ENCODE results near the gene PGAP1. TPM values are rescaled to one million over a fixed set of nuclear protein-coding genes. Genes with fewer than 3 reads are reported as not detected.
"Not testable (repeated sequence)": the region's sequence is repeated elsewhere in the genome, so short reads cannot be mapped to it uniquely, and the experiment has no call there.

Gene PGAP1
- total RNA-seq, 5 donors from 2014 or later (not counting 1 experiment from before 2014, with no cell fraction given): 10.8 to 17.4 (median 13.9) TPM

GRCh38 chr2:196915507-196916189 lies 10.9 kb downstream of the PGAP1 start:
- Mint-ChIP-seq H3K27ac (peak overlapping the region; percentile 92 to 93), H3K27me3 (no peaks in the 10 kb centered on the region), H3K36me3 (peaks cover 42% of the 10 kb centered on the region), H3K4me3 (peak overlapping the region; percentile 14 to 65 (median 42)), H3K9me3 (peaks cover 0 to 4% (median 3%) of the 10 kb centered on the region in 3 donors), H3K4me1 (peaks cover 37 to 40% (median 37%) of the 10 kb centered on the region in 3 donors)
- WGBS (ENCODE audit: insufficient coverage): 85% methylated on average over 3 of the region's 3 CpGs
- no peaks in the 10 kb centered on the region for H3K27me3 ChIP-seq (replicated peaks in 1 of 2; ENCODE audit: control insufficient read depth in 2 of 2, extremely low read depth in 1 of 2, insufficient read depth in 2 of 2, low read length in 1 of 2)
- peak overlapping the region in 1 of 2 donors; percentile 2 for H3K4me3 ChIP-seq (ENCODE audit: control insufficient read depth in 1 of 2, extremely low read depth in 1 of 2, low read length in 1 of 2)
- H3K27ac ChIP-seq (ENCODE audit: low read length): peak overlapping the region; percentile 71
- peak in 1 of 35 experiments; percentile 20 for DNase-seq
- H3K9me3 ChIP-seq: no peaks in the 10 kb centered on the region
- ATAC-seq (replicated peaks in 1 of 4): peak; percentile 68 to 82 (median 80)
- H3K36me3 ChIP-seq (ENCODE audit: control insufficient read depth in 2 of 2, extremely low read depth in 1 of 2, insufficient read depth in 1 of 2, low read length in 1 of 2): no peaks in the 10 kb centered on the region
- POLR2A ChIA-PET: interaction anchor here in 1 of 2 donors (1.3 kb wide), 1 partner anchor 12 kb away, joined by 13 read pairs; no protein-coding TSS in a partner anchor
- peaks cover 11 to 16% of the 10 kb centered on the region in 2 experiments for H3K4me1 ChIP-seq (ENCODE audit: control insufficient read depth in 1 of 2, extremely low read depth in 1 of 2, insufficient read depth in 2 of 2, low read length in 2 of 2)
- CTCF ChIA-PET: interaction anchor here in 1 of 2 donors (0.7 kb wide), 1 partner anchor 151 kb away, joined by 3 read pairs; no protein-coding TSS in a partner anchor

- ChIA-PET POLR2A (interaction anchor here in 1 of 2 donors (1.3 kb wide), 1 partner anchor 13 kb away, joined by 13 read pairs; no protein-coding TSS in a partner anchor), CTCF (no interaction called here)
- H3K4me3 ChIP-seq (ENCODE audit: control insufficient read depth in 1 of 2, extremely low read depth in 1 of 2, low read length in 1 of 2): peak overlapping the region; percentile 2 to 15
- H3K27me3 ChIP-seq (replicated peaks in 1 of 2; ENCODE audit: control insufficient read depth in 2 of 2, extremely low read depth in 1 of 2, insufficient read depth in 2 of 2, low read length in 1 of 2): no peaks in the 10 kb centered on the region
- peaks cover 34 to 38% (median 35%) of the 10 kb centered on the region in 3 donors for H3K4me1 Mint-ChIP-seq
- 0% methylated on average over 2 of the region's 4 CpGs for WGBS (ENCODE audit: insufficient coverage)
- H3K27ac ChIP-seq (ENCODE audit: low read length): peak overlapping the region; percentile 71
- H3K4me3 Mint-ChIP-seq: peak overlapping the region; percentile 14 to 65 (median 42)
- no peaks in the 10 kb centered on the region for H3K36me3 ChIP-seq (ENCODE audit: control insufficient read depth in 2 of 2, extremely low read depth in 1 of 2, insufficient read depth in 1 of 2, low read length in 1 of 2)
- H3K4me1 ChIP-seq (ENCODE audit: control insufficient read depth in 1 of 2, extremely low read depth in 1 of 2, insufficient read depth in 2 of 2, low read length in 2 of 2): peaks cover 11 to 16% of the 10 kb centered on the region in 2 experiments
- ATAC-seq (replicated peaks in 1 of 4) (peak; percentile 96 to 98 (median 98)), DNase-seq (peak in 4 of 35 experiments; percentile 17 to 52 (median 20))
- no peaks in the 10 kb centered on the region for H3K27me3 Mint-ChIP-seq
- H3K36me3 Mint-ChIP-seq: peaks cover 42% of the 10 kb centered on the region
- peak overlapping the region; percentile 92 to 93 for H3K27ac Mint-ChIP-seq
- H3K9me3 ChIP-seq: no peaks in the 10 kb centered on the region
- peaks cover 0 to 4% (median 3%) of the 10 kb centered on the region in 3 donors for H3K9me3 Mint-ChIP-seq
These were observed 11.5 kb downstream of the PGAP1 start for GRCh38 chr2:196914867-196915460.

GRCh38 chr2:196913691-196914090 lies 12.8 kb downstream of the PGAP1 start:
- H3K27me3 Mint-ChIP-seq: no peaks in the 10 kb centered on the region
- peaks cover 32% of the 10 kb centered on the region for H3K36me3 Mint-ChIP-seq
- no CpG with 5 or more reads among the region's 1 CpG for whole genome bisulfite sequencing (ENCODE audit: insufficient coverage)
- H3K9me3 Mint-ChIP-seq: peaks cover 0 to 4% (median 0%) of the 10 kb centered on the region in 3 donors
- H3K4me3 Mint-ChIP-seq: no peak overlapping the region
- H3K27me3 ChIP-seq (replicated peaks in 1 of 2; ENCODE audit: control insufficient read depth in 2 of 2, extremely low read depth in 1 of 2, insufficient read depth in 2 of 2, low read length in 1 of 2): no peaks in the 10 kb centered on the region
- H3K36me3 ChIP-seq (ENCODE audit: control insufficient read depth in 2 of 2, extremely low read depth in 1 of 2, insufficient read depth in 1 of 2, low read length in 1 of 2): no peaks in the 10 kb centered on the region
- ChIA-PET CTCF (no interaction called here), POLR2A (interaction anchor here in 1 of 2 donors (0.6 to 0.7 kb wide), 2 partner anchors 690 to 1849 kb away, joined by 3 to 5 read pairs; no protein-coding TSS in a partner anchor)
- H3K4me3 ChIP-seq (ENCODE audit: control insufficient read depth in 1 of 2, extremely low read depth in 1 of 2, low read length in 1 of 2): no peak overlapping the region
- peaks cover 11 to 16% of the 10 kb centered on the region in 2 experiments for H3K4me1 ChIP-seq (ENCODE audit: control insufficient read depth in 1 of 2, extremely low read depth in 1 of 2, insufficient read depth in 2 of 2, low read length in 2 of 2)
- no peak for ATAC-seq (replicated peaks in 1 of 4)
- no peak for DNase-seq
- H3K27ac ChIP-seq (ENCODE audit: low read length): no peak overlapping the region
- peak overlapping the region; percentile 73 to 93 for H3K27ac Mint-ChIP-seq
- H3K9me3 ChIP-seq: no peaks in the 10 kb centered on the region
- peaks cover 26 to 30% (median 27%) of the 10 kb centered on the region in 3 donors for H3K4me1 Mint-ChIP-seq

- H3K27ac Mint-ChIP-seq; H3K4me1 ChIP-seq (ENCODE audit: control insufficient read depth in 1 of 2, extremely low read depth in 1 of 2, insufficient read depth in 2 of 2, low read length in 2 of 2); H3K27me3 Mint-ChIP-seq; H3K9me3 Mint-ChIP-seq; H3K36me3 ChIP-seq (ENCODE audit: control insufficient read depth in 2 of 2, extremely low read depth in 1 of 2, insufficient read depth in 1 of 2, low read length in 1 of 2); CTCF ChIA-PET; POLR2A ChIA-PET; DNase-seq; H3K4me1 Mint-ChIP-seq; H3K27ac ChIP-seq (ENCODE audit: low read length); H3K4me3 ChIP-seq (ENCODE audit: control insufficient read depth in 1 of 2, extremely low read depth in 1 of 2, low read length in 1 of 2); H3K27me3 ChIP-seq (replicated peaks in 1 of 2; ENCODE audit: control insufficient read depth in 2 of 2, extremely low read depth in 1 of 2, insufficient read depth in 2 of 2, low read length in 1 of 2); ATAC-seq (replicated peaks in 1 of 4); H3K9me3 ChIP-seq: not testable (repeated sequence)
- peaks cover 11% of the 10 kb centered on the region for H3K36me3 Mint-ChIP-seq
- no CpG with 5 or more reads among the region's 15 CpGs for WGBS (ENCODE audit: insufficient coverage)
- H3K4me3 Mint-ChIP-seq: peak overlapping the region in 1 of 3 donors; percentile 41
These were observed 21.1 kb downstream of the PGAP1 start for GRCh38 chr2:196905365-196905764.

GRCh38 chr2:196902828-196903227 lies 23.7 kb downstream of the PGAP1 start:
- H3K4me3 ChIP-seq (ENCODE audit: control insufficient read depth in 1 of 2, extremely low read depth in 1 of 2, low read length in 1 of 2): no peak overlapping the region
- ATAC-seq (replicated peaks in 1 of 4): no peak
- Mint-ChIP-seq H3K4me1 (peaks cover 0 to 6% (median 2%) of the 10 kb centered on the region in 3 donors), H3K36me3 (peaks cover 25% of the 10 kb centered on the region), H3K9me3 (no peaks in the 10 kb centered on the region), H3K4me3 (no peak overlapping the region), H3K27ac (no peak overlapping the region), H3K27me3 (no peaks in the 10 kb centered on the region)
- no CpG with 5 or more reads among the region's 3 CpGs for WGBS (ENCODE audit: insufficient coverage)
- H3K9me3 ChIP-seq: no peaks in the 10 kb centered on the region
- no peak overlapping the region for H3K27ac ChIP-seq (ENCODE audit: low read length)
- no peaks in the 10 kb centered on the region for H3K4me1 ChIP-seq (ENCODE audit: control insufficient read depth in 1 of 2, extremely low read depth in 1 of 2, insufficient read depth in 2 of 2, low read length in 2 of 2)
- ChIA-PET POLR2A (no interaction called here), CTCF (no interaction called here)
- H3K36me3 ChIP-seq (ENCODE audit: control insufficient read depth in 2 of 2, extremely low read depth in 1 of 2, insufficient read depth in 1 of 2, low read length in 1 of 2): peaks cover 0 to 6% of the 10 kb centered on the region in 2 donors
- H3K27me3 ChIP-seq (replicated peaks in 1 of 2; ENCODE audit: control insufficient read depth in 2 of 2, extremely low read depth in 1 of 2, insufficient read depth in 2 of 2, low read length in 1 of 2): no peaks in the 10 kb centered on the region
- DNase-seq: no peak

GRCh38 chr2:196900843-196901242 lies 25.7 kb downstream of the PGAP1 start:
- CTCF ChIA-PET: interaction anchor here in 1 of 2 donors (0.6 kb wide), 1 partner anchor 757 kb away, joined by 11 read pairs; no protein-coding TSS in a partner anchor
- ATAC-seq (replicated peaks in 1 of 4) (no peak), DNase-seq (no peak)
- no peaks in the 10 kb centered on the region for H3K27me3 ChIP-seq (replicated peaks in 1 of 2; ENCODE audit: control insufficient read depth in 2 of 2, extremely low read depth in 1 of 2, insufficient read depth in 2 of 2, low read length in 1 of 2)
- H3K27me3 Mint-ChIP-seq: no peaks in the 10 kb centered on the region
- no CpG with 5 or more reads among the region's 6 CpGs for WGBS (ENCODE audit: insufficient coverage)
- H3K4me3 Mint-ChIP-seq: no peak overlapping the region
- H3K9me3 Mint-ChIP-seq: no peaks in the 10 kb centered on the region
- H3K27ac Mint-ChIP-seq: no peak overlapping the region
- H3K4me1 ChIP-seq (ENCODE audit: control insufficient read depth in 1 of 2, extremely low read depth in 1 of 2, insufficient read depth in 2 of 2, low read length in 2 of 2): no peaks in the 10 kb centered on the region
- POLR2A ChIA-PET: interaction anchor here in 1 of 2 donors (0.5 to 0.6 kb wide), 3 partner anchors 11 to 106 kb away, joined by 3 to 4 read pairs (median 3); no protein-coding TSS in a partner anchor
- peaks cover 0 to 9% of the 10 kb centered on the region in 2 donors for H3K36me3 ChIP-seq (ENCODE audit: control insufficient read depth in 2 of 2, extremely low read depth in 1 of 2, insufficient read depth in 1 of 2, low read length in 1 of 2)
- no peak overlapping the region for H3K4me3 ChIP-seq (ENCODE audit: control insufficient read depth in 1 of 2, extremely low read depth in 1 of 2, low read length in 1 of 2)
- H3K36me3 Mint-ChIP-seq: peaks cover 35% of the 10 kb centered on the region
- no peak overlapping the region for H3K27ac ChIP-seq (ENCODE audit: low read length)
- H3K9me3 ChIP-seq: no peaks in the 10 kb centered on the region
- H3K4me1 Mint-ChIP-seq: peaks cover 0 to 6% (median 2%) of the 10 kb centered on the region in 3 donors
